OCI-LY1 (cell line): ENCODE measurements around the gene AIF1L.

Experiments
- EZH2 ChIP-seq: fragments of 200-600 bp; sonication (generic), shearing (Covaris generic); IDR thresholded peaks from 2 replicates; pipeline ENCODE4 v1.8.0; 2017; ENCODE audit warnings: borderline replicate concordance, mixed run types, mild to moderate bottlenecking, antibody characterized with exemption, low read length, moderate library complexity, mixed read lengths
- TF ChIP-seq, protein P1 (sequence below): fragments of 200-600 bp; sonication (generic), shearing (Covaris generic); IDR thresholded peaks from 2 replicates; pipeline ENCODE4 v1.5.1; 2017; ENCODE audit warnings: mild to moderate bottlenecking, antibody characterized with exemption, low read length, moderate library complexity, mixed read lengths

DNA sequence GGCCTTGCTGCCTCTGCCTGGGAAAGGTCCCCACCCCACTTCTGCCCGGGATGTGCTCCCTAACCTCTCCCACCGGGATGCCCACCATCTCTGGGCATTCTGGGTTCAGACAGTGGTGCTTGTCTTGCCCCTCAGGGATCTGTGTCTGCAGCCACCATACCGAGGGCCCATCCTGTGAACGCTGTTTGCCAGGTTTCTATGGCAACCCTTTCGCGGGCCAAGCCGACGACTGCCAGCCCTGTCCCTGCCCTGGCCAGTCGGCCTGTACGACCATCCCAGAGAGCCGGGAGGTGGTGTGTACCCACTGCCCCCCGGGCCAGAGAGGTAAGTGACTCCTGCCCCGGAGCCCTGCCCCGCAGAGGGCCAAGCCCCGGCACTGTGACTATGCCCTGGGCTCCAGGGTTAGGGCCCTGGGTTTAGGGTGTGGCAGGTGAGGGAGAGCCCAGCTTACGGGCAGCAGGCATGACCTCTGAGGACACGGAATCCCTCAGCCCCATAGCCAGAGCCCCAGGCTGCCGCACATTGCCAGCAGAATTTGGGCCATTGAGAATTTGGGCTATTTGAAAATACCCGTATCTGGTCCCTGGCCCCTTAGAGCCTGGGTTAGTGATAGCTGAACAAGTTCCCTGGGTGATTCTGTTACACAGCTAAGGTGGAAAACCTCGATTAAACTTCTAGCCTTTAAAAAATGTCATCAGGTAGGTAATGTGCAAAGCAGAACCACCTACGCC, 35.3 kb upstream of the AIF1L start:
- TF ChIP-seq, protein P1, sequence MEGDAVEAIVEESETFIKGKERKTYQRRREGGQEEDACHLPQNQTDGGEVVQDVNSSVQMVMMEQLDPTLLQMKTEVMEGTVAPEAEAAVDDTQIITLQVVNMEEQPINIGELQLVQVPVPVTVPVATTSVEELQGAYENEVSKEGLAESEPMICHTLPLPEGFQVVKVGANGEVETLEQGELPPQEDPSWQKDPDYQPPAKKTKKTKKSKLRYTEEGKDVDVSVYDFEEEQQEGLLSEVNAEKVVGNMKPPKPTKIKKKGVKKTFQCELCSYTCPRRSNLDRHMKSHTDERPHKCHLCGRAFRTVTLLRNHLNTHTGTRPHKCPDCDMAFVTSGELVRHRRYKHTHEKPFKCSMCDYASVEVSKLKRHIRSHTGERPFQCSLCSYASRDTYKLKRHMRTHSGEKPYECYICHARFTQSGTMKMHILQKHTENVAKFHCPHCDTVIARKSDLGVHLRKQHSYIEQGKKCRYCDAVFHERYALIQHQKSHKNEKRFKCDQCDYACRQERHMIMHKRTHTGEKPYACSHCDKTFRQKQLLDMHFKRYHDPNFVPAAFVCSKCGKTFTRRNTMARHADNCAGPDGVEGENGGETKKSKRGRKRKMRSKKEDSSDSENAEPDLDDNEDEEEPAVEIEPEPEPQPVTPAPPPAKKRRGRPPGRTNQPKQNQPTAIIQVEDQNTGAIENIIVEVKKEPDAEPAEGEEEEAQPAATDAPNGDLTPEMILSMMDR = no peak
- TF ChIP-seq EZH2 = no peak
